OCI-LY3 (cell line): ENCODE measurements around the gene SULT4A1.

ENCODE experiments used
- H2AFZ ChIP-seq: fragments of 200-600, 300-600 bp; shearing (Covaris generic); 2 replicates; pipeline ENCODE4 v1.6.0; 2014; ENCODE audit warnings: antibody characterized with exemption, low read depth, low read length
- H3K27ac ChIP-seq: fragments of 200-600, 300-600 bp; sonication (generic); 2 replicates; pipeline ENCODE4 v1.5.1; 2014; ENCODE audit warnings: mild to moderate bottlenecking, low read length, moderate library complexity, mixed read lengths
- H3K27me3 ChIP-seq: fragments of 200-600, 300-600 bp; sonication (generic); 2 replicates; pipeline ENCODE4 v1.6.1; 2014; ENCODE audit warnings: low read depth, low read length, mixed read lengths
- H3K36me3 ChIP-seq: fragments of 200-600, 300-600 bp; sonication (generic); replicated peaks from 2 replicates; pipeline ENCODE3; 2014; ENCODE audit warnings: low read depth, low read length, mixed read lengths
- H3K4me1 ChIP-seq: fragments of 300-600, 200-600 bp; sonication (generic); 2 replicates; pipeline ENCODE4 v1.6.1; 2014; ENCODE audit warnings: low read length, mixed read lengths
- H3K4me2 ChIP-seq: fragments of 200-600, 300-600 bp; sonication (generic); 2 replicates; pipeline ENCODE4 v1.6.1; 2014; ENCODE audit warnings: low read length, mixed read lengths
- H3K4me3 ChIP-seq: fragments of 300-600, 200-600 bp; sonication (generic); 2 replicates; pipeline ENCODE4 v1.5.1; 2014; ENCODE audit warnings: antibody characterized with exemption, mild to moderate bottlenecking, low read length, moderate library complexity
- H3K79me2 ChIP-seq: fragments of 300-600, 200-600 bp; shearing (Covaris generic); 2 replicates; pipeline ENCODE4 v1.6.1; 2014; ENCODE audit warnings: mild to moderate bottlenecking, low read length, mixed read lengths
- H3K9ac ChIP-seq: fragments of 300-600, 200-600 bp; shearing (Covaris generic); 2 replicates; pipeline ENCODE4 v1.6.0; 2014; ENCODE audit warnings: mild to moderate bottlenecking, low read length, moderate library complexity
- H3K9me3 ChIP-seq: fragments of 200-600, 300-600 bp; shearing (Covaris generic); 2 replicates; pipeline ENCODE4 v1.6.1; 2014; ENCODE audit warnings: low read length, mixed read lengths; ENCODE audit not compliant: insufficient read depth
- H4K20me1 ChIP-seq: fragments of 200-600, 300-600 bp; sonication (generic); 2 replicates; pipeline ENCODE4 v1.6.1; 2016; ENCODE audit warnings: low read length, mixed read lengths; ENCODE audit not compliant: insufficient read depth
- CTCF ChIP-seq: fragments of 200-600, 300-600 bp; sonication (generic); IDR thresholded peaks from 2 replicates; pipeline ENCODE4 v1.5.1; 2014; ENCODE audit warnings: antibody characterized with exemption, low read length, low read depth
- EZH2phosphoT487 ChIP-seq: fragments of 200-600 bp; shearing (Covaris generic); IDR thresholded peaks from 2 replicates; pipeline ENCODE4 v1.6.1; 2018; ENCODE audit warnings: antibody characterized with exemption, mixed run types, low read depth

Gene SULT4A1

DNA sequence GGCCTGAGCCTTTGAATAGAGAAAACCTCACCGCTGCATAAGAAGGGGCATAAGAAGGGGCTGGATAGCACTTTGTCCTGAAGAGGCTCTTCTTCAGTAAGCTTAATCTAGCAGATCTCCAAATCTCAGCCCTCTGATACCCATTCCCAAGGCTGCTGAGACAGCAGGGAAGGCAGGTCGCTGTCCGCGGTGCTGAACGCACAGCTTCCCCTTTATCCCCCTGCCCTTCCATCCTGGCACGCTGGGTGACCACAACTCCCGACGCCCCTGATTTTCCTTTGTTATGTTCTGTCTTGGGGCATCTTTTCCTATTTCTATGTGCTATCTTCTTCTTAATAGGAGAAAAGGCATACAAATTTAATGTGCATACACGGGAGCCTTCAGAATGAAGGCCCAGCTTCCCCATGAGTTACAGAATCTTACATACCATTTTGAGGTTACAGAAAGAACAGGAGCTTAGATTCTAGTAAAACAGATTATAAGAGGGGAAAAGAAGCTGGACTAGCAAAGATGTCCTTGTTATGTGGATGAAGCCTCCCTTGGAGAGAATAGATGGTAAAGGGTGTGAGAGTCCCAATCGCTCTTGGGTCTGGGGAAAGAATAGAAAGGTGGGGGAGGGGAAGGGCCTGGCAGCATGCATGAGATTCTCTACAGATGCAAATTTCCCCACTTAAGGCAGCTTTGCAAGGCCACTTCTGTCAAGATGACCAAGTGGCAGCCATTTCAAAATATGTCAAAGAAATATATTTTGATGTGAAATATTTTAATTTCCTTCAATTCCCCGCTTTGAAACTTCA, 5.7 kb upstream of the SULT4A1 start:
- Histone ChIP-seq H4K20me1 (0 out of 2 replicates have a peak, but pooled peaks cover 2% of the 10 kb centered on the region), H3K4me1 (no peaks in the 10 kb centered on the region), H3K9ac (no peak overlapping the region), H3K27ac (no peak overlapping the region), H3K9me3 (no peaks in the 10 kb centered on the region), H3K36me3 (no peaks in the 10 kb centered on the region), H3K4me2 (no peak overlapping the region), H3K79me2 (no peaks in the 10 kb centered on the region), H3K4me3 (no peak overlapping the region), H3K27me3 (peaks cover 8% of the 10 kb centered on the region; the same call in 1 of the 2 replicates), H2AFZ (no peak overlapping the region)
- no peak for TF ChIP-seq CTCF
- no peak for TF ChIP-seq EZH2phosphoT487

DNA sequence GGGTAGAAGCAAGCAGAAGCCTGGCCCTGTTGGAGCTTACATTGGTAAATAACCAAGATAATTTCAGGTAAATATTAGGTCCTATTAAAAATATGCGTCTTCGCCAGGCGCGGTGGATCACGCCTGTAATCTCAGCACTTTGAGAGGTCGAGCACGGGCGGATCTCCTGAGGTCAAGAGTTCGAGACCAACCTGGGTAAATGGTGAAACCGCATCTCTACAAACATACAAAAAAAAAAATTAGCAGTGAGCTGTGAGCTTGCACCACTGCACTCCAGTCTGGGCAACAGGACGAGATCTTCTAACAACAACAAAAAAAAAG, 529 bp upstream of the SULT4A1 start:
- Histone ChIP-seq H3K27me3 (peaks cover 11% of the 10 kb centered on the region), H3K4me2 (no peak overlapping the region), H4K20me1 (peaks cover 2% of the 10 kb centered on the region; the same call in 1 of the 2 replicates), H3K27ac (no peak overlapping the region), H3K4me3 (no peak overlapping the region), H3K4me1 (no peaks in the 10 kb centered on the region), H3K9me3 (no peaks in the 10 kb centered on the region), H3K79me2 (no peaks in the 10 kb centered on the region), H3K36me3 (no peaks in the 10 kb centered on the region), H2AFZ (no peak overlapping the region), H3K9ac (no peak overlapping the region)
- TF ChIP-seq CTCF, result no peak

DNA sequence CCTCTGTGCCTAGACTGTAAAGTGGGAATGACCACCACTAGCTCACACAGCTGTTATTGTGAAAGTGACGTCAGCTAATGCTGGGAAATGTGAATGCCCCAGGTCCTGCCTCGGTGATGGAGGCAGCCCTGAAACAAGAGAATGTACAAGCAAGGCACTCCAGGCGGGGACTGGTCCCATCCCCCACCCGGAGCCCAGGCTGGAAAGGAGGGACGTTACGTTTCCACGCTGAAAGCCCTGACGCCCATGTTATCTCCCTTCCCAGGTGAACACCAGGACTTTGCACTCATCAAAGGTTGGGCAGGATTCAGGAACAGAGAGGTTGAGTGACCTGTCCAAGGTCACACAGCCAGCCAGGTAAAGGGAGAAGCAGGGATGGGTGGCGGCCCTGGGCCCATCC, 784 bp downstream of the SULT4A1 start:
- TF ChIP-seq CTCF (no peak), EZH2phosphoT487 (no peak)
- H3K9me3 ChIP-seq, result no peaks in the 10 kb centered on the region
- H3K9ac ChIP-seq, result no peak overlapping the region
- H2AFZ ChIP-seq, result no peak overlapping the region
- no peaks in the 10 kb centered on the region for H3K79me2 ChIP-seq
- H3K36me3 ChIP-seq, result no peaks in the 10 kb centered on the region
- no peak overlapping the region for H3K4me3 ChIP-seq
- H3K27me3 ChIP-seq, result peaks cover 20% of the 10 kb centered on the region
- no peaks in the 10 kb centered on the region; the same call in 1 of the 2 replicates for H4K20me1 ChIP-seq
- H3K27ac ChIP-seq, result no peak overlapping the region
- no peaks in the 10 kb centered on the region for H3K4me1 ChIP-seq
- H3K4me2 ChIP-seq, result no peak overlapping the region

GRCh38 chr22:43860831-43861230, 1.5 kb downstream of the SULT4A1 start:
- Histone ChIP-seq H2AFZ (no peak overlapping the region), H3K27ac (no peak overlapping the region), H3K9me3 (no peaks in the 10 kb centered on the region), H4K20me1 (no peaks in the 10 kb centered on the region; the same call in 1 of the 2 replicates), H3K4me1 (no peaks in the 10 kb centered on the region), H3K79me2 (no peaks in the 10 kb centered on the region), H3K4me2 (no peak overlapping the region), H3K4me3 (no peak overlapping the region), H3K36me3 (no peaks in the 10 kb centered on the region), H3K9ac (no peak overlapping the region), H3K27me3 (peaks cover 20% of the 10 kb centered on the region)
- TF ChIP-seq EZH2phosphoT487 (no peak), CTCF (no peak)
